ENCODE data around the gene ZNF407.

ZNF407 gene

DNA sequence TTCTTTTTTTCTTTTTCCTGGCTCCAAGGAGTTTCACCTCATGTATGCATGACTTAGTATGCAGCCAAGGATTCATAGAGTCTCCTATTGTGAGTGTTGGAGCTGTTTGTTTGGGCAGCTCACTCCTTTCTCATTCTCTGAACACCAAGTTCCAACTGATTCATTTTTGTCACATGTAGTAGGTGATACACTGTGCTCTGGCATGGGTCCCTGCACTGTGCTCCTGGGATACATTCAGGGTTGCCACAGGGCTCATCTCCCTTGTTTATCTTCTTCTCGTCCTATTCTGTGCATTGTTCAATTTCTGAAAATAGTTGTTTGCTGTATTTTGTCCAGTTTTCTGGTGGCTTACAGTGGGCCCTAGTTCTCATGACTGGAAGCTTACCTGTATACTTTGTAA is 96.8 kb downstream of the ZNF407 start:
- WGBS (ENCODE audit: insufficient coverage, insufficient read length), result no CpG with 5 or more reads among the region's 1 CpG
- Histone ChIP-seq H3K4me1 (ENCODE audit: control insufficient read depth, insufficient read depth, low read length) (no peaks in the 10 kb centered on the region), H3K27me3 (ENCODE audit: control insufficient read depth, insufficient read depth, low read length) (no peaks in the 10 kb centered on the region), H3K9me3 (ENCODE audit: control insufficient read depth, insufficient read depth, low read length) (no peaks in the 10 kb centered on the region), H3K36me3 (ENCODE audit: control insufficient read depth, insufficient read depth, low read length) (no peaks in the 10 kb centered on the region), H3K27ac (ENCODE audit: low read length) (no peak overlapping the region), H3K4me3 (ENCODE audit: low read length) (no peak overlapping the region)
- no peak for DNase-seq (ENCODE audit: low read depth, low spot score)

- no CpG with 5 or more reads among the region's 5 CpGs for WGBS (ENCODE audit: insufficient coverage, insufficient read length)
Measured at GRCh38 chr18:74695170-74695569, 97.5 kb downstream of the ZNF407 start.

GRCh38 chr18:74698881-74699280 is 101.2 kb downstream of the ZNF407 start:
- Histone ChIP-seq H3K9me3 (ENCODE audit: control insufficient read depth, insufficient read depth, low read length) (no peaks in the 10 kb centered on the region), H3K27me3 (ENCODE audit: control insufficient read depth, insufficient read depth, low read length) (no peaks in the 10 kb centered on the region), H3K27ac (ENCODE audit: low read length) (no peak overlapping the region), H3K4me1 (ENCODE audit: control insufficient read depth, insufficient read depth, low read length) (no peaks in the 10 kb centered on the region), H3K36me3 (ENCODE audit: control insufficient read depth, insufficient read depth, low read length) (no peaks in the 10 kb centered on the region), H3K4me3 (ENCODE audit: low read length) (no peak overlapping the region)
- DNase-seq (ENCODE audit: low read depth, low spot score), result no peak
- WGBS (ENCODE audit: insufficient coverage, insufficient read length), result no CpG with 5 or more reads among the region's 4 CpGs

More at GRCh38 chr18:74695170-74695569, 97.5 kb downstream of the ZNF407 start:
- Histone ChIP-seq H3K27ac (ENCODE audit: low read length) (no peak overlapping the region), H3K27me3 (ENCODE audit: control insufficient read depth, insufficient read depth, low read length) (no peaks in the 10 kb centered on the region), H3K4me1 (ENCODE audit: control insufficient read depth, insufficient read depth, low read length) (no peaks in the 10 kb centered on the region), H3K9me3 (ENCODE audit: control insufficient read depth, insufficient read depth, low read length) (no peaks in the 10 kb centered on the region), H3K4me3 (ENCODE audit: low read length) (no peak overlapping the region), H3K36me3 (ENCODE audit: control insufficient read depth, insufficient read depth, low read length) (no peaks in the 10 kb centered on the region)
- DNase-seq (ENCODE audit: low read depth, low spot score), result no peak

GRCh38 chr18:74699455-74699854 is 101.8 kb downstream of the ZNF407 start:
- H3K4me3 ChIP-seq (ENCODE audit: low read length), result no peak overlapping the region
- no peaks in the 10 kb centered on the region for H3K27me3 ChIP-seq (ENCODE audit: control insufficient read depth, insufficient read depth, low read length)
- no peaks in the 10 kb centered on the region for H3K4me1 ChIP-seq (ENCODE audit: control insufficient read depth, insufficient read depth, low read length)
- WGBS (ENCODE audit: insufficient coverage, insufficient read length), result no CpG with 5 or more reads among the region's 3 CpGs
- DNase-seq (ENCODE audit: low read depth, low spot score), result no peak
- no peaks in the 10 kb centered on the region for H3K9me3 ChIP-seq (ENCODE audit: control insufficient read depth, insufficient read depth, low read length)
- H3K27ac ChIP-seq (ENCODE audit: low read length), result no peak overlapping the region
- H3K36me3 ChIP-seq (ENCODE audit: control insufficient read depth, insufficient read depth, low read length), result no peaks in the 10 kb centered on the region

- Histone ChIP-seq H3K4me1 (ENCODE audit: control insufficient read depth, insufficient read depth, low read length) (0 out of 2 replicates have a peak, but pooled peaks cover 4% of the 10 kb centered on the region), H3K27me3 (ENCODE audit: control insufficient read depth, insufficient read depth, low read length) (no peaks in the 10 kb centered on the region), H3K4me3 (ENCODE audit: low read length) (no peak overlapping the region), H3K36me3 (ENCODE audit: control insufficient read depth, insufficient read depth, low read length) (no peaks in the 10 kb centered on the region), H3K27ac (ENCODE audit: low read length) (no peak overlapping the region), H3K9me3 (ENCODE audit: control insufficient read depth, insufficient read depth, low read length) (no peaks in the 10 kb centered on the region)
- WGBS (ENCODE audit: insufficient coverage, insufficient read length), result no CpG with 5 or more reads among the region's 3 CpGs
- DNase-seq (ENCODE audit: low read depth, low spot score), result no peak
Measured at GRCh38 chr18:74702950-74703349, 105.3 kb downstream of the ZNF407 start.

GRCh38 chr18:74708169-74708568 is 110.5 kb downstream of the ZNF407 start:
- Histone ChIP-seq H3K4me3 (ENCODE audit: low read length) (no peak overlapping the region), H3K9me3 (ENCODE audit: control insufficient read depth, insufficient read depth, low read length) (no peaks in the 10 kb centered on the region), H3K4me1 (ENCODE audit: control insufficient read depth, insufficient read depth, low read length) (0 out of 2 replicates have a peak, but pooled peaks cover 4% of the 10 kb centered on the region), H3K27me3 (ENCODE audit: control insufficient read depth, insufficient read depth, low read length) (no peaks in the 10 kb centered on the region), H3K27ac (ENCODE audit: low read length) (no peak overlapping the region), H3K36me3 (ENCODE audit: control insufficient read depth, insufficient read depth, low read length) (no peaks in the 10 kb centered on the region)
- DNase-seq (ENCODE audit: low read depth, low spot score), result no peak

DNA sequence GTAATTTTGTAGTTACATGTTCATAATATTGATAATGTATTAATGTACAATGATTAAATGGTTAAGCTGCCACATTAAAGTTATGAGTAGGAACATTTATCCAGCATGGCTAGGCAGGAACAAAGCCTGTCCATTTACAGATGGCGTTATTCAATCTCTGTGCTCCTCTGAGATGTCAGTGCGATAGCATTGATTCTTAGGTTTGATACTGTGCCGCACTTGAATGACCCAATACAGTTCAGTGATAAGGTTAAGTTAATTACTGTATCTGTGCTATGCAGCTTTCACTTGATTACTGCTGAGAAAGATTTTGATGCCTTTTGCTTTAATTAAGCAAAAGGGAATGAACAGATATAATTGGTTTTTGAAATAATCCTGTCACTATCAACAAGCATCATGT is 111.8 kb downstream of the ZNF407 start:
- 0 out of 2 replicates have a peak, but pooled peaks cover 4% of the 10 kb centered on the region for H3K4me1 ChIP-seq (ENCODE audit: control insufficient read depth, insufficient read depth, low read length)
- DNase-seq (ENCODE audit: low read depth, low spot score), result no peak
- no peaks in the 10 kb centered on the region for H3K36me3 ChIP-seq (ENCODE audit: control insufficient read depth, insufficient read depth, low read length)
- WGBS (ENCODE audit: insufficient coverage, insufficient read length), result no CpG with 5 or more reads among the region's 3 CpGs
- no peak overlapping the region for H3K4me3 ChIP-seq (ENCODE audit: low read length)
- H3K9me3 ChIP-seq (ENCODE audit: control insufficient read depth, insufficient read depth, low read length), result no peaks in the 10 kb centered on the region
- no peaks in the 10 kb centered on the region for H3K27me3 ChIP-seq (ENCODE audit: control insufficient read depth, insufficient read depth, low read length)
- H3K27ac ChIP-seq (ENCODE audit: low read length), result no peak overlapping the region

GRCh38 chr18:74714120-74714519 is 116.5 kb downstream of the ZNF407 start:
- H3K27ac ChIP-seq (ENCODE audit: low read length), result no peak overlapping the region
- no CpG with 5 or more reads among the region's 1 CpG for WGBS (ENCODE audit: insufficient coverage, insufficient read length)
- H3K27me3 ChIP-seq (ENCODE audit: control insufficient read depth, insufficient read depth, low read length), result no peaks in the 10 kb centered on the region
- no peaks in the 10 kb centered on the region for H3K36me3 ChIP-seq (ENCODE audit: control insufficient read depth, insufficient read depth, low read length)
- peaks cover 1% of the 10 kb centered on the region; the same call in 1 of the 2 replicates for H3K4me1 ChIP-seq (ENCODE audit: control insufficient read depth, insufficient read depth, low read length)
- no peak for DNase-seq (ENCODE audit: low read depth, low spot score)
- H3K9me3 ChIP-seq (ENCODE audit: control insufficient read depth, insufficient read depth, low read length), result no peaks in the 10 kb centered on the region
- no peak overlapping the region for H3K4me3 ChIP-seq (ENCODE audit: low read length)

DNA sequence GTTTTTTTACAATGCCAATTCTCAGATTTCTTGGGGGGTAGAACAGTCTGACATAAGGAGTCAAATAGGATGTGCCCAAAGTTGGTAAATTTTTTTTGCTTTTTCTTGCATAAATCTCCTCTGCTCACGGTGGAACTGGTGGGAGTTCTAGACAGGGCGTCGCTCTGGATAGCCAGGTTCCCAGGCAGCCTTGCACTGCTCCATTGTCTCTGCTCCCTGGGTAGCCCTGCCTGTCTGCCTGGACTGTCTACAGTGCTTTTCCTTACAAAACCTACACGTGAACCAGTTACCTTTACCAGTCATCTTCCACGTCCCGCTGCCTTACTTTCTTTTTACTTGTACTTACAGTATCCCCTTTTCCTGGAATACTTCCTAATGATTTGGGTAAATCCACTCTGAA is 117.1 kb downstream of the ZNF407 start:
- Histone ChIP-seq H3K4me1 (ENCODE audit: control insufficient read depth, insufficient read depth, low read length) (peaks cover 1% of the 10 kb centered on the region; the same call in 1 of the 2 replicates), H3K4me3 (ENCODE audit: low read length) (no peak overlapping the region), H3K27me3 (ENCODE audit: control insufficient read depth, insufficient read depth, low read length) (no peaks in the 10 kb centered on the region), H3K9me3 (ENCODE audit: control insufficient read depth, insufficient read depth, low read length) (no peaks in the 10 kb centered on the region), H3K36me3 (ENCODE audit: control insufficient read depth, insufficient read depth, low read length) (no peaks in the 10 kb centered on the region), H3K27ac (ENCODE audit: low read length) (no peak overlapping the region)
- DNase-seq (ENCODE audit: low read depth, low spot score), result no peak
- WGBS (ENCODE audit: insufficient coverage, insufficient read length), result no CpG with 5 or more reads among the region's 6 CpGs

DNA sequence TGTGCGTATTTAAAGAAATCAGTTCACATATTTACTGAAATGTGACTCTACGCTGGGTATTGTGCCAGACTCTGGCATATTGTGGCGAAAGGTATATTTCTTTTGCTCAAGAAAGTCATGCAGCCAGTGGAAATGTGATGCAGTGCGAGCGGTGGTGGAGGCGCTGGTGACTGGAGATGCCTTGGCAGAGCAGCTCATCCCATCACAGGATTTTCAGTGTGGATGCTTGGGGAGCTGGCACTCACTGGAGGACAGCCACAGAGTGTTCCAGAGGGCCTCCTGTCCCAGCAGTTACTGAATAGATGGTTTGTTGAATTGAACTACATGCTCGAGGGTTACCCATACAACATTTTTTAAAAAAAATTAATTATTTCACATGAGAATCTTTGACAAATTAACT is 117.6 kb downstream of the ZNF407 start:
- DNase-seq (ENCODE audit: low read depth, low spot score), result no peak
- no peaks in the 10 kb centered on the region for H3K36me3 ChIP-seq (ENCODE audit: control insufficient read depth, insufficient read depth, low read length)
- no peak overlapping the region for H3K27ac ChIP-seq (ENCODE audit: low read length)
- peaks cover 1% of the 10 kb centered on the region; the same call in 1 of the 2 replicates for H3K4me1 ChIP-seq (ENCODE audit: control insufficient read depth, insufficient read depth, low read length)
- H3K4me3 ChIP-seq (ENCODE audit: low read length), result no peak overlapping the region
- no peaks in the 10 kb centered on the region for H3K27me3 ChIP-seq (ENCODE audit: control insufficient read depth, insufficient read depth, low read length)
- H3K9me3 ChIP-seq (ENCODE audit: control insufficient read depth, insufficient read depth, low read length), result no peaks in the 10 kb centered on the region
- WGBS (ENCODE audit: insufficient coverage, insufficient read length), result no CpG with 5 or more reads among the region's 7 CpGs

- Histone ChIP-seq H3K27ac (ENCODE audit: low read length) (no peak overlapping the region), H3K27me3 (ENCODE audit: control insufficient read depth, insufficient read depth, low read length) (no peaks in the 10 kb centered on the region), H3K9me3 (ENCODE audit: control insufficient read depth, insufficient read depth, low read length) (no peaks in the 10 kb centered on the region), H3K36me3 (ENCODE audit: control insufficient read depth, insufficient read depth, low read length) (no peaks in the 10 kb centered on the region), H3K4me1 (ENCODE audit: control insufficient read depth, insufficient read depth, low read length) (peaks cover 1% of the 10 kb centered on the region; the same call in 1 of the 2 replicates), H3K4me3 (ENCODE audit: low read length) (no peak overlapping the region)
- DNase-seq (ENCODE audit: low read depth, low spot score), result no peak
- no CpG with 5 or more reads among the region's 5 CpGs for WGBS (ENCODE audit: insufficient coverage, insufficient read length)
Measured at GRCh38 chr18:74715865-74716712, 118.4 kb downstream of the ZNF407 start.

Measured in iPS DF 6.9 (cell line).